ENCODE measurements around the gene CDH4. TPM values are rescaled to one million over a fixed set of nuclear protein-coding genes. Genes with fewer than 3 reads are reported as not detected.

Gene CDH4
- total RNA-seq, 2 donors from 2014 or later = 0.07 to 0.94 TPM

- no peak for DNase-seq (ENCODE audit: low spot score)
- H3K4me1 ChIP-seq = peaks cover 0 to 3% of the 10 kb centered on the region in 2 donors
- H3K27me3 ChIP-seq = no peaks in the 10 kb centered on the region
- H3K4me3 ChIP-seq = no peak overlapping the region
- H3K27ac ChIP-seq = no peak overlapping the region
- H3K36me3 ChIP-seq = no peaks in the 10 kb centered on the region
- TF ChIP-seq CTCF (IDR thresholded peaks at IDR 0.05) = no peak
- H3K9me3 ChIP-seq = no peaks in the 10 kb centered on the region
Measured at GRCh38 chr20:61438285-61438684, 186.2 kb downstream of the CDH4 start.

DNA sequence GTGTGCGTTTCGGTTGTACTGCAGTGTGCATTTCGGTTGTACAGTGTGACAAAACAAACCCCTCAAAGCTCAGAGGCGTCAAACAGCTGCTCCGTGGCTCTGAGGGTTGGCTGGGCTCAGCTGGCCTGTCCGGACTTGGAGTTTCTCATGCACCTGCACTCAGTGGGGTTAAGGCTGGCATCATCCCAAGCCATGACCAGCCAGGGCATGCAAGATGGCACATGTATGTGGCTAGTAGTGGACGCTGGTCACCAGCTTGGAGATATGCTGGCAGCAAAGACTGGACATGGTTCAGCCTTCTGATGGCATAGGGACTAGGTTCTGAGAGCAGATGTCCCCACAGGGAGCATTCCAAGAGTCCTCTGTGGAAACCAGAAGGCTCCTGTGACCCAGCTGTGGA lies 187.2 kb downstream of the CDH4 start:
- peaks cover 0 to 3% of the 10 kb centered on the region in 2 donors for H3K4me1 ChIP-seq
- no peak overlapping the region for H3K27ac ChIP-seq
- no peak for DNase-seq (ENCODE audit: low spot score)
- no peaks in the 10 kb centered on the region for H3K36me3 ChIP-seq
- H3K9me3 ChIP-seq = no peaks in the 10 kb centered on the region
- no peak overlapping the region for H3K4me3 ChIP-seq
- H3K27me3 ChIP-seq = no peaks in the 10 kb centered on the region
- TF ChIP-seq CTCF (IDR thresholded peaks at IDR 0.05) = no peak

GRCh38 chr20:61440548-61441055 lies 188.5 kb downstream of the CDH4 start:
- Histone ChIP-seq H3K27ac (no peak overlapping the region), H3K27me3 (no peaks in the 10 kb centered on the region), H3K9me3 (no peaks in the 10 kb centered on the region), H3K4me3 (no peak overlapping the region), H3K4me1 (peaks cover 0 to 3% of the 10 kb centered on the region in 2 donors), H3K36me3 (no peaks in the 10 kb centered on the region)
- no peak for DNase-seq (ENCODE audit: low spot score)
- TF ChIP-seq CTCF (IDR thresholded peaks at IDR 0.05) = no peak

DNA sequence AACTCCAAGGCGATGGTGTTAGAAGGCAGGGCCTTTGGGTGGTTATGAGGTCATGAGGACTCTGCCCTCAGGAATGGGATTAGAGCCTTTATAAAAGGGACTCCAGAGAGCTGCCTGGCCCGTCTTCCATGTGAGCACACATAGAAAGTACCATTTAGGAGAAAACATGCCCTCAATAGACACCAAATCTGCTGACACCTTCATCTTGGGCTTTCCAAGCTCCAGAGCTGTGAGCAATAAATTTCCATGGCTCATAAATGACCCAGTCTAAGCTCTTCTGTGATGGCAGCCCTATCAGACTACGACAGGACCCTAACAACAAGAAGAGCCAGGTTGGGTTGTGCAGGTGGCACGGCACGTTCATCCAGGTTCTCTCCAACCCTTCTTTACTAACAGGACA lies 189.5 kb downstream of the CDH4 start:
- Histone ChIP-seq H3K4me1 (peaks cover 0 to 3% of the 10 kb centered on the region in 2 donors), H3K27ac (no peak overlapping the region), H3K4me3 (no peak overlapping the region), H3K36me3 (no peaks in the 10 kb centered on the region), H3K9me3 (no peaks in the 10 kb centered on the region), H3K27me3 (no peaks in the 10 kb centered on the region)
- no peak for DNase-seq (ENCODE audit: low spot score)
- TF ChIP-seq CTCF (IDR thresholded peaks at IDR 0.05) = no peak

- no peak for DNase-seq (ENCODE audit: low spot score)
- Histone ChIP-seq H3K36me3 (no peaks in the 10 kb centered on the region), H3K27me3 (no peaks in the 10 kb centered on the region), H3K4me1 (peaks cover 0 to 3% of the 10 kb centered on the region in 2 donors), H3K27ac (no peak overlapping the region), H3K4me3 (no peak overlapping the region), H3K9me3 (no peaks in the 10 kb centered on the region)
- TF ChIP-seq CTCF (IDR thresholded peaks at IDR 0.05) = no peak
Measured at GRCh38 chr20:61442075-61442670, 190.1 kb downstream of the CDH4 start.

- no peaks in the 10 kb centered on the region for H3K27me3 ChIP-seq
- H3K36me3 ChIP-seq = no peaks in the 10 kb centered on the region
- no peak for TF ChIP-seq CTCF (IDR thresholded peaks at IDR 0.05)
- H3K27ac ChIP-seq = no peak overlapping the region
- no peaks in the 10 kb centered on the region for H3K4me1 ChIP-seq
- no peak for DNase-seq (ENCODE audit: low spot score)
- no peaks in the 10 kb centered on the region for H3K9me3 ChIP-seq
- H3K4me3 ChIP-seq = no peak overlapping the region
Measured at GRCh38 chr20:61442718-61443117, 190.7 kb downstream of the CDH4 start.
